HCT116 (cell line): ENCODE data around the gene LYPD5. TPM values are rescaled to one million over a fixed set of nuclear protein-coding genes. Genes with fewer than 3 reads are reported as not detected.

Experiments
- ATAC-seq: fragments of 200-7000 bp; cut with Tn5 transposase; 2 replicates; pipeline ENCODE4 v1.9.1; 2020; ENCODE audit warnings: mild to moderate bottlenecking, moderate library complexity
- BruUV-seq: library from RNA; stranded (reverse); fragments of 400-500 nt; replicated peaks from 2 replicates; lab custom pipeline; 2021; lab: Mats Ljungman, UMichigan
- CTCF ChIA-PET: fragments of 300-600 bp; sonication (Branson Sonifier 250); formaldehyde crosslinking; loops from one replicate; lab custom pipeline; 2021; ENCODE audit warnings: antibody characterized with exemption; lab: Charles Lee
- POLR2A ChIA-PET: fragments of 300-600, 350-600 bp; sonication (Branson Sonifier 250); formaldehyde crosslinking; loops from one replicate; lab custom pipeline; 2021; ENCODE audit warnings: antibody characterized with exemption; lab: Charles Lee
- RAD21 ChIA-PET, 2 experiments: fragments of 300-600 bp; sonication (Branson Sonifier 250); formaldehyde crosslinking; loops; one replicate each; lab custom pipeline; 2023; ENCODE audit warnings: low total read pairs in 2 of 2; ENCODE audit not compliant: uncharacterized antibody in 2 of 2, unreplicated experiment in 2 of 2, low non-redundant PET in 1 of 2; lab: Charles Lee
- DNase-seq: peaks from one replicate; pipeline ENCODE4 v3.0.0-alpha.2; 2010; ENCODE audit warnings: low read depth, low spot score
- H2AFZ ChIP-seq: fragments of 200-600 bp; shearing (Covaris generic), sonication (generic); 2 replicates; pipeline ENCODE4 v1.6.1; 2017; ENCODE audit warnings: low read depth, mixed run types, mixed read lengths, antibody characterized with exemption, low read length; ENCODE audit not compliant: poor library complexity, severe bottlenecking
- H3K27ac ChIP-seq: 2 replicates; pipeline ENCODE4 v1.5.1; 2012; ENCODE audit warnings: low read depth, low read length
- H3K27me3 ChIP-seq: fragments of 200-600 bp; sonication (generic); 2 replicates; pipeline ENCODE4 v1.6.1; 2016; ENCODE audit warnings: mixed run types, low read length, mixed read lengths; ENCODE audit not compliant: insufficient read depth
- H3K36me3 ChIP-seq, 2 experiments: fragments of 200-500 bp in 1 of 2; fragments of 200-600 bp in 1 of 2; sonication (Bioruptor generic) in 1 of 2; sonication (generic) in 1 of 2; 2 replicates each; pipeline versions ENCODE4 v1.5.1 to v1.6.1; 2014 to 2016; ENCODE audit warnings: low read length in 2 of 2, inconsistent platforms in 1 of 2, mixed read lengths in 1 of 2, mixed run types in 1 of 2; ENCODE audit not compliant: insufficient read depth in 2 of 2, control insufficient read depth in 1 of 2
- H3K4me1 ChIP-seq, 2 experiments: fragments of 200-600 bp in 1 of 2; sonication (generic) in 1 of 2; 2 replicates each; pipeline versions ENCODE4 v1.5.1 to v1.6.1; 2012 to 2017; ENCODE audit warnings: low read length in 2 of 2, inconsistent platforms in 1 of 2, mild to moderate bottlenecking in 1 of 2, mixed read lengths in 1 of 2, mixed run types in 1 of 2, moderate library complexity in 1 of 2; ENCODE audit not compliant: insufficient read depth in 2 of 2, control insufficient read depth in 1 of 2
- H3K4me2 ChIP-seq: fragments of 200-600 bp; sonication (generic); 2 replicates; pipeline ENCODE4 v1.6.1; 2017; ENCODE audit warnings: mixed run types, low read length, mixed read lengths
- H3K4me3 ChIP-seq, 2 experiments: fragments of 200-600 bp in 1 of 2; sonication (generic) in 1 of 2; replicated peaks in 1 of 2; 2 replicates each; pipeline ENCODE4 v1.5.1; 2011 to 2016; ENCODE audit warnings: low read length in 2 of 2, control low read depth in 1 of 2, low read depth in 1 of 2, mild to moderate bottlenecking in 1 of 2, mixed read lengths in 1 of 2, mixed run types in 1 of 2
- H3K79me2 ChIP-seq: fragments of 200-600 bp; sonication (generic); 2 replicates; pipeline ENCODE4 v1.6.1; 2017; ENCODE audit warnings: mild to moderate bottlenecking, mixed run types, low read length, moderate library complexity, mixed read lengths; ENCODE audit not compliant: insufficient read depth
- H3K9ac ChIP-seq: fragments of 200-600 bp; sonication (generic); 2 replicates; pipeline ENCODE4 v1.6.1; 2016; ENCODE audit warnings: low read length, mixed read lengths
- H3K9me2 ChIP-seq: fragments of 200-600 bp; sonication (generic), shearing (Covaris generic); 2 replicates; pipeline ENCODE4 v1.6.1; 2017; ENCODE audit warnings: mixed run types, mild to moderate bottlenecking, moderate library complexity; ENCODE audit not compliant: insufficient read depth
- H3K9me3 ChIP-seq, 2 experiments: fragments of 200-500 bp in 1 of 2; fragments of 200-600 bp in 1 of 2; sonication (Bioruptor generic) in 1 of 2; sonication (generic) in 1 of 2; 2 replicates each; pipeline ENCODE4 v1.6.1; 2014 to 2017; ENCODE audit warnings: low read length in 2 of 2, mixed read lengths in 2 of 2, inconsistent platforms in 1 of 2, low read depth in 1 of 2, mild to moderate bottlenecking in 1 of 2, mixed run types in 1 of 2, moderate library complexity in 1 of 2; ENCODE audit not compliant: control insufficient read depth in 1 of 2, insufficient read depth in 1 of 2
- H4K20me1 ChIP-seq: fragments of 200-600 bp; sonication (generic), shearing (Covaris generic); 2 replicates; pipeline ENCODE4 v1.6.1; 2017; ENCODE audit warnings: mixed run types, mild to moderate bottlenecking, moderate library complexity; ENCODE audit not compliant: insufficient read depth
- ATF3 ChIP-seq: IDR thresholded peaks from 2 replicates; pipeline ENCODE4 v1.6.1; 2012
- CTCF ChIP-seq, 3 experiments: fragments of 200-600 bp in 1 of 3; sonication (generic) in 1 of 3; IDR thresholded peaks in 2 of 3; conservative IDR thresholded peaks in 1 of 3; 2 replicates each; pipeline ENCODE4 v1.5.1; 2012 to 2017; ENCODE audit warnings: low read depth in 2 of 3, low read length in 2 of 3, antibody characterized with exemption in 1 of 3, borderline replicate concordance in 1 of 3, control low read depth in 1 of 3, mild to moderate bottlenecking in 1 of 3, mixed read lengths in 1 of 3, mixed run types in 1 of 3, moderate library complexity in 1 of 3; ENCODE audit not compliant: insufficient read depth in 1 of 3
- EGR1 ChIP-seq: IDR thresholded peaks from 2 replicates; pipeline ENCODE4 v1.6.1; 2012; ENCODE audit warnings: low read depth
- ELF1 ChIP-seq: IDR thresholded peaks from 2 replicates; pipeline ENCODE4 v1.6.1; 2012; ENCODE audit warnings: low read depth, borderline replicate concordance
- EZH2 ChIP-seq: fragments of 200-600 bp; sonication (generic); IDR thresholded peaks from 2 replicates; pipeline ENCODE4 v1.6.1; 2017; ENCODE audit warnings: antibody characterized with exemption, mixed run types
- EZH2phosphoT487 ChIP-seq: fragments of 200-600 bp; IDR thresholded peaks from 2 replicates; pipeline ENCODE4 v1.6.1; 2018; ENCODE audit warnings: antibody characterized with exemption, borderline replicate concordance
- MAX ChIP-seq: IDR thresholded peaks from 2 replicates; pipeline ENCODE4 v1.6.1; 2012
- POLR2A ChIP-seq: IDR thresholded peaks from 2 replicates; pipeline ENCODE4 v1.7.0; 2011; ENCODE audit warnings: borderline replicate concordance; ENCODE audit not compliant: insufficient read depth, insufficient read length; ENCODE audit errors: extremely low read depth
- POLR2AphosphoS5 ChIP-seq: IDR thresholded peaks from 2 replicates; pipeline ENCODE4 v1.6.1; 2011; ENCODE audit warnings: mild to moderate bottlenecking, low read depth, low read length, moderate library complexity
- RAD21 ChIP-seq: IDR thresholded peaks from 2 replicates; pipeline ENCODE4 v1.6.1; 2012; ENCODE audit warnings: low read depth, mild to moderate bottlenecking
- SIN3A ChIP-seq: IDR thresholded peaks from 2 replicates; pipeline ENCODE4 v1.6.1; 2012; ENCODE audit warnings: low read depth
- SP1 ChIP-seq: IDR thresholded peaks from 2 replicates; pipeline ENCODE4 v1.6.1; 2012; ENCODE audit warnings: low read depth
- SRF ChIP-seq: IDR thresholded peaks from 2 replicates; pipeline ENCODE4 v1.6.1; 2012; ENCODE audit warnings: low read depth
- TCF7L2 ChIP-seq: IDR thresholded peaks from 2 replicates; pipeline ENCODE4 v1.7.0; 2011; ENCODE audit warnings: borderline replicate concordance, inconsistent platforms; ENCODE audit not compliant: insufficient read depth, insufficient read length; ENCODE audit errors: extremely low read depth
- ZFX ChIP-seq: fragments of 450-650 bp; IDR thresholded peaks from 2 replicates; pipeline ENCODE4 v1.6.1; 2017
- ZNF274 ChIP-seq: fragments of 200-500 bp; sonication (Bioruptor generic); IDR thresholded peaks from 2 replicates; pipeline ENCODE4 v1.6.1; 2014; ENCODE audit warnings: mild to moderate bottlenecking, low read depth, low read length, inconsistent platforms
- intact Hi-C: fragments of 100-400 bp; cut with micrococcal nuclease; formaldehyde crosslinking; loops from 2 replicates; pipeline ENCODE4 v1.10.0; 2022
- total RNA-seq: library from RNA; stranded (reverse); gene quantifications from one replicate; pipeline ENCODE4 v1.2.1, GENCODE V29; 2021; ENCODE audit not compliant: unreplicated experiment

LYPD5 gene
- total RNA-seq, 1 experiment from 2014 or later: 7.6 TPM

- BruUV-seq: no TSS peak
- Histone ChIP-seq H3K27ac (no peak overlapping the region), H3K9ac (no peak overlapping the region), H3K9me2 (no peaks in the 10 kb centered on the region), H3K27me3 (no peaks in the 10 kb centered on the region), H4K20me1 (no peaks in the 10 kb centered on the region), H3K36me3 (no peaks in the 10 kb centered on the region), H3K4me1 (peaks cover 0 to 6% of the 10 kb centered on the region in 2 experiments; a peak in 1 of 4 replicates), H3K4me3 (no peak overlapping the region), H3K9me3 (no peaks in the 10 kb centered on the region), H3K4me2 (no peak overlapping the region), H3K79me2 (no peaks in the 10 kb centered on the region), H2AFZ (no peak overlapping the region)
- intact Hi-C loops: no loop called here
- ATAC-seq: no peak
- no peak for TF ChIP-seq ZFX
- no peak for TF ChIP-seq RAD21
- TF ChIP-seq SRF: no peak
- no peak for TF ChIP-seq POLR2A
- no peak for TF ChIP-seq MAX
- TF ChIP-seq SP1: no peak
- TF ChIP-seq TCF7L2: no peak
- TF ChIP-seq SIN3A: no peak
- TF ChIP-seq EZH2: no peak
- TF ChIP-seq POLR2AphosphoS5: no peak
- no peak for TF ChIP-seq ZNF274
- TF ChIP-seq ELF1: no peak
- no peak for TF ChIP-seq EGR1
- no peak for TF ChIP-seq CTCF (IDR thresholded peaks at IDR 0.05 in 2 of 3, conservative IDR thresholded peaks at IDR 0.05 in 1 of 3; ENCODE audit: borderline replicate concordance in 1 of 3, insufficient read depth in 1 of 3, low read depth in 2 of 3, low read length in 2 of 3)
- no peak for TF ChIP-seq ATF3
- TF ChIP-seq EZH2phosphoT487: no peak
- ChIA-PET RAD21 (no interaction called here), CTCF (no interaction called here), POLR2A (no interaction called here)
- no peak for DNase-seq
These were observed 10.4 kb upstream of the LYPD5 start for GRCh38 chr19:43812688-43813087.
